Measurements from ENCODE around the gene ECE1.

ECE1 gene

DNA sequence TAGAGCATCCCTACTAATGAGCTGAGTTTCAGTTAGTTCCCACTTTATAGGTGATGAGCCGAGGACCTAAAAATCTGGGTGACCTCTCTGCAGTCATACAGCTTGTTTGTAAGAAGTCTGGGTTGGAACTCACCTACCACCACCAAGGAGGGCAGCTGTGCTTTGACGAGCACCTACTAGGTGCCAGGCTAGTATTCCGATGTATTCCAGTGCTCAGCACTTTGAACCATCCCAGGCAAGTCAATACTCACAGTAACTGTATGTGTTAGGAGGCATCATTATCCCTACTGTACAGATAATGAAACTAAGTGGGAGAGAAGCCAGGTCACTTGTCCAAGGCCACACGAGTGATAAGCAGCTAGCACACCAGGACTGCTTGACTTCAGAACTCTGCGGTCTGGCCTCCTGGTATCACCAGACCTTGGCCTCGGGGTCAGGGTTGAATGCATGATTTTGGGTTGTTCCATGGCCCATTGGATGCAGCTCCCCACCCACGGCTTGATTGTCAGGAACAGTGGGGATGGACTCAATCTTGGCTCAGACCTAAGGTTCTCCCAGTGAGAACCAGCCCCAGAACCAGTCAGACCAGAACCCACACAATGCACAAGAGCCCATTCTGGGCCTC, 20.7 kb downstream of the ECE1 start:
- DNase-seq (ENCODE audit: low read depth in 2 of 2): no peak

DNA sequence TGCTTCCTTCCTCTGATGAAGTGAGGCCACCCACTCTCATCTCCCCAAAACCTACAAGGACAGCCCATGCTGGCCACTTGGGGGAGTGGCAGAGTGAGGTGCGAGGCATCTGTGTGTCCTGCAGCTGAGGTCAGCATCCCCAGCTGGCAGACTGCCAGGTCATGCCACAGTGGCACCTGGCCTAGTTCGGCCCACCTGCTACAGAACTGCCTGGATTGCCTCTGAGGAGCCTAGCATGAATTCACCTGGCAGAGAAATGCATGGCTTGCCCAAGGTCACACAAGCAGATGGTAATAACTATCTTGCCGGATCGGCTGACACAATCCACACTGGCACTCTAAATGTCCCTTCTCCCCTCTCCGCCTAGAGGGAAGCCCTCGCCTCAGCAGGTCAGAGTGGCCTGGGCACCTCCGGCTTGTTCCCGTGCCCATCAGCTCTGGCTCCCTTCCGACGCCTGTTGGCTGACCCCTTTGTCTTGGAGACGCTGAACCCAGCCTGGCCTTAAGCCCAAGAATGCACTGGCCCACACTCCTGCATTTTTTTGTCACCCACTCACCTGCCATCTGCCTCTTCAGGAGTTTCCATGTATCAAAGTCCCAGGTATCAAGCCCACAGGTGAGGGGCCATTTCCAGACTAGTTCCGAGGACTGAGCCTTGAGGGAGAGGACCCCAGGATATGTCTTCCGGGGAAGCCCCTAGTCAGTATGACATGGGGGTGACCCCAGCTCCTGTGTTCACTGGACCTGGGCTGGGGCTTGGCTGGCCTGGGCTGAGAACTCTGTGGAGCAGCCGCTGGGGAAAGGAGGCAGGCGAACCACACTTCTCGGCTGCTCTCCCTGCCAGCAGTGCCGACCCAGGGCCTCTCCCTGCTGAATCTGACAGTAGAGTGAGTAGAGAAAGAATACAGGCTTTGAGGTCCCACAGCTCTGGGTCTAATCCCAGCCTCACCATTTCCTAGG, 21.7 kb downstream of the ECE1 start:
- DNase-seq (ENCODE audit: low read depth in 2 of 2): no peak

DNA sequence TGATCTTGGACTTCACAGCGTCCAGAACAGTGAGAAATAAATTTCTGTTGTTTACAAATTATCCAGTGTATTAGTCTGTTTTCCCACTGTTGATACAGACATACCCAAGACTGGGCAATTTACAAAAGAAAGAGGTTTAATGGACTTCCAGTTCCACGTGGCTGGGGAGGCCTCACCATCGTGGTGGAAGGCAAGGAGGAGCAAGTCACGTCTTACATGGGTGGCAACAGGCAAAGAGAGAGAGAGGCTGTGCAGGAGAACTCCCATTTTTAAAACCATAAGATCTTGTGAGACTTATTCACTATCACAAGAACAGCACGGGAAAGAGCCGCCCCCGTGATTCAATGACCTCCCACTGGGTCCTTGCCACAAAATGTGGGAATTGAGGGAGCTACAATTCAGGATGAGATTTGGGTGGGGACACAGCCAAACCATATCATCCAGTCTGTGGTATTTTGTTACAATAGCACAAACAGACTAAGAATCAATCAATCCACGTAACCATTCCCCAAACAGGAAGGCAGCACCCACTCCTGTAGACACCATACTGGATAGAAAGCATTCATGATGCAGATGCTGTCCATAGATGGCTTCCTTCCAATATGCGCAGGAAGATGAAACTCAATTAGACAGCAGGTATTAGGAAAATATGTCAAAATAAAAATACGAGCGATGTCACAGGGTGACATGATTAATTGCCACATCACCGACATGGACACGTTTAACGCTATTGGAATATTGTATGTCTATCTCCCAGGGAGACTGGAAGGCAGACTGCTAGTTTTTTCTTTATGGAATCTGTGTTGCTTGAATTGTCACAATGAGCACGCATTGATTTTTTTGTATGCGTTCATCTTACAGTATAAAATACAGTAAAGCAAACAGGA, 22.8 kb downstream of the ECE1 start:
- DNase-seq (ENCODE audit: low read depth in 2 of 2): no peak

DNA sequence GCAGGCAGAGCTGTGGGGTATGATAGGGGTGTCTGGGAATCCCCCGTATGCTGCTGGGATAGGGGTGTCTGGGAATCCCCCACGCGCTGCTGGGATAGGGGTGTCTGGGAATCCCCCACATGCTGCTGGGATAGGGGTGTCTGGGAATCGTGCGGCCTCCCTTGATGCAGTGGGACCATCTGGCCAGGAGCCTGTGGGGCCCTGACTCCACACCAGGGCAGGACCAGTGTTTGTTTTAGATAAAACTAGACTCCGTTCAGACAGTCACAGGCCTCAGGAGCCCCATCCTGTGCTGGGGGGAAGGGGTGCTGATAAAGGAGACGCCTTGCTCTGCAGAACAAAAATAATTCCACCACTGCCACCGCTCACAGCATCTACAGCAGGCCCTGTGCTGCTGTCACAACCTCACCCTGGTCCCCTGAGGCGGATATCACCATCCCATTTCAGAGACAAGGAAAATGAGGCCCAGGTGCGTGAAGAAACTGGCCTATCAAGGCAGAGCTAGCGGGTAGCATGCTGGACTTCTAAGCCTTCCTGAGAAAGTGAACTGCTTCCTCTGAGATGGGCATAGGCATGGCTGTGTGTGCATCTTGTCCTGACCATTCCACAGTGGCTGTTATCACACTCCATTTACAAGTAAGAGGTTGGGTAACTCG, 24.0 kb downstream of the ECE1 start:
- no peak for DNase-seq (ENCODE audit: low read depth in 2 of 2)

DNA sequence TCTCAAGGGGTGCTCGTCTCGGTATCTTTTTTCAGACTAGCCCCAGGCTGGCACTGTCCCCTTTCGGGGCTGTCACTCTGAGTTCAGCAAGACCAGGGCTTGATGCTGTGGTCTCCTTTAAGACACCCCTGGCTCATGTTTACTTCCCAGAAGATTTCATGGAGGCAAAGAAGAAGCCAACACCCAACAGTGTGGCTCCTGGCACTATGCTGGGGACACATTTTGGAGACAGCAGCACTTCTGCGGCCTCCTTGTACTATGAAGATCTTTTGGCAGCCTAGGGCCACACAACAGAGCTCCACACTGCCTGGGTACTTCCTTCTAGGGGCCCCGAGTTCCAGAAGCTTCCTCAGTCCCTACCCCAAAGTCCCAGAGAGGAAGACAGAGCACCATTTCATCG, 24.6 kb downstream of the ECE1 start:
- DNase-seq (ENCODE audit: low read depth in 2 of 2): no peak

DNA sequence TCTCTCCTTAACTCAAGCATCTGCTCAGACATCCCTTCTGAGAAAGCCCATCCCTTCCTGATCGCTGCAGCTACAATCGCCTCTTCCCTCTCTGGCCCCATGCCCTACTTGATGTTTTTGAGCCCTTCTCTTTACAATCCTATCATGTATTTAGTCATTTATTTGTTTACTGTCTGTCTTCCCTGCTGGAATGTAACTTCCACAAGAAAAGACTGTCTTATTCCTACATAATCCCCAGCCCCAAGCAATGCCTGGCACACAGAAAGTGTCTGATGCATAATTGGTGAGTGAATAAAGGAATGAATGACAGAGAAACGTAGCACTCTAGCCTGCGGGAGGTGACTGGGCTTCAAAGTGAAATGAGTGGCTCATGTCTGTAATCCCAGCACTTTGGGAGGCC, 25.4 kb downstream of the ECE1 start:
- DNase-seq (ENCODE audit: low read depth in 2 of 2): no peak

DNA sequence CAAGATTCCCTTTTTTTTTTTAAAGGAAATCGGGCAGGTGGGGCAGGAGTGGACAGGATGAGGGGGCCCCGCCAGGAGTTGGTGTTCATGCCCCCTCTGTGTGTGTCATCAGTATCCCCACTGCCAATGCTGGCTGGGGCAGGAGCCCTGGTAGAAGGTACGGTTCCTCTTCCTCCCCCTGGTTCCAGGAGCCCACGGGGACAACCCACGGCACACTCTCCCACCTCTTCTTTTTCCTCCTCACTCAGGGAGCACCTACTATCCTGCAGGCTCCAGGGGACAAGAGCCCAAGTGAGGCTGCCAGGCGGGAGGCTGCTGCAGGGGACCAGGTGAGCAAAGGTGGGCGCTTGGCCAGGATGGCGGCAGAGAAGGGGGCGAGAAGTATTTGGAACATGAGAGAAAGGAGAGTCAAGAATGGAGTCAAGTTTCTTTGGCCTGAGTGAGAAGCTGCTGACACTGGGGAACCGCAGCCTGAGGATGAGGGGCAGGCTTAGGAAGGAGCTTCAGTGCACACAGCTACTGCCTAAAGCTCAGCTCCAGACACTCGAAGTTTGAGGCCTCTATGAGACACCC, 26.5 kb downstream of the ECE1 start:
- no peak for DNase-seq (ENCODE audit: low read depth in 2 of 2)

DNA sequence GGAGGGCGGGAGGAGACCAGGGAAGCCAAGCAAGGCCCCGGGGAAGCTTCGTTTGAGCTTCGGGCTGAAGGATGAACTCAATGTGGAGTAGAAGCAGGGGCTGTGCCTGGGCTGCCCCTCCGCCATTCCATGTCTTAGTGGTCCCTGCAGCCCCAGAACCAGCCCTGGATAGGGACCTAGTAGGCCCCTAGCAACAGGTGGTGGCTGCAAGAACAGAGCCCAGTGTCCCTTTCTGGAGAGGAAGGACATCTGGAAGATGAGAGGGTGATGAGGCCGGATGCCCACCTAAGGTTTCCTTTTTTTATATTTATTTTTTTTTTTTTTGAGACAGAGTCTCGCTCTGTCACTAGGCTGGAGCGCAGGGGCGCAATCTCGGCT, 27.2 kb downstream of the ECE1 start:
- no peak for DNase-seq (ENCODE audit: low read depth in 2 of 2)

DNA sequence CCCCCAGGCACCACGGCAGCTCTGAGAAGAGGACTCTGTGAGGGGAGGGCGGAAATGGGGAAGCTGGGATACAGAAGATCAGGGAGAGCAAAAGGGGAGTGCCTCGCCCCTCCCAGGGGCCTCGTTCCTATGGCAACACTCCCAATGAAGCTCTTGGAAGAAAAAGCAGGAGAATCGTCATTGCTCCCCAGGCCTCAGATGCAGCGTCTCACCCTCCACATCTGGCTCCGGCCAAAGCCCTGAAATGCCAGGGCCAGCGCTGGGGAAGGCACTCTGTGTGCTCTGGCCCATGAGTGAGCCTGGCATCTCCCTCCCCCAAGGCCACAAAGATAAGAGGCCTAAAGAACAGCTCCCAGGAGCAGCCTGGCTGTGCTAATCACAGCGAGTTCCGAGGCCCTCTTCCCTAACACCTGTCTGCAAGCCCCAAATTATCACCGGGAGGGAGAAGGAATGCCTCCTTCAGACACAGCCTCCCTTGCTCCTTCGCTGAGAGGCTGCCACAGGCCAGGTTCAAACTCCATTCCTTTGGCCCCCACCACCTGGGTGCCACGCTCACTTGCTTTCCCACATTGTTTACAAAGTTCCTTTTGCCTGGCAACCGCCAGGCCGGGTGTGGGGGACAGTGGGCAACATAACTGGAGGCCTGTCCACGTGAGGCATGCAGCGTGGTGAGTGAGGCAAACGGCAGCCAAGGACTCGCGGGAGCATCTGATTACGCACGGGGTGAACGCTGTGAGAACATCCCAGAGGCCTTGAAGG, 27.8 kb downstream of the ECE1 start:
- no peak for DNase-seq (ENCODE audit: low read depth in 2 of 2)

DNA sequence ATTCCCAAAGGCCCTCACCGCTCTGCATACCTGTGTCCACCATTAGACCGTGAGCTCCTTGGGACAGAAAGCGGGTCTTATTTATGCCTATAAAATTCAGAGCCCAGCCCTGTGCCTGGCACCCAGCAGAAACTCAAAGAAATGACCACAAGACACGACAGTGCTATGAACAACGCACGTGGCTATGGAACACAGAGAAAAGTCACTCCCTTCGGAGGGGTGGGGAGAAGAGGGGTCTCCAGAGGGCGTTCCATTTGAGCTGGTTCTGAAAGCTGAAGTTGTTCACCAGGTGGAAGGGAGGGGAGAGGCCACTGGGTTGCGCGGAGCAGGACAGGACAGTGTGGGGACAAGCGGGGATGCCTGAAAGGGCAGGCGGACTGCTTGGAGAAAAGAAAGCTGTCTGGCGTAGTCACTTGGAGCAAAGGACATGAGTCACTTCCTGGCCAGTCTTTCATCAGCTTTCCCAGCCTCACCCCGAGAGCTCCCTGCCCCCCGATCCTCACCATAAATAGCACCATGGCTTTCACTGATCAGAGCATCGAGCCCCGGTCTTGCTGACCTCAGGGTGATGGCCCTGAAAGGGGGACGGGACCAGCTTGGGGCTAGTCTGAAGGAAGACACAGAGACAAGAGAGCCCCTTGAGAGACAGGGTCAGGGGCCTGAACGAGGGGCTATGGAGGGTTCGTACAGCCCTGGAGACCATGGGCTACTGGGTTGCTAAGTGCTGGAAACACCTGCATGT, 28.5 kb downstream of the ECE1 start:
- DNase-seq (ENCODE audit: low read depth in 2 of 2): no peak

DNA sequence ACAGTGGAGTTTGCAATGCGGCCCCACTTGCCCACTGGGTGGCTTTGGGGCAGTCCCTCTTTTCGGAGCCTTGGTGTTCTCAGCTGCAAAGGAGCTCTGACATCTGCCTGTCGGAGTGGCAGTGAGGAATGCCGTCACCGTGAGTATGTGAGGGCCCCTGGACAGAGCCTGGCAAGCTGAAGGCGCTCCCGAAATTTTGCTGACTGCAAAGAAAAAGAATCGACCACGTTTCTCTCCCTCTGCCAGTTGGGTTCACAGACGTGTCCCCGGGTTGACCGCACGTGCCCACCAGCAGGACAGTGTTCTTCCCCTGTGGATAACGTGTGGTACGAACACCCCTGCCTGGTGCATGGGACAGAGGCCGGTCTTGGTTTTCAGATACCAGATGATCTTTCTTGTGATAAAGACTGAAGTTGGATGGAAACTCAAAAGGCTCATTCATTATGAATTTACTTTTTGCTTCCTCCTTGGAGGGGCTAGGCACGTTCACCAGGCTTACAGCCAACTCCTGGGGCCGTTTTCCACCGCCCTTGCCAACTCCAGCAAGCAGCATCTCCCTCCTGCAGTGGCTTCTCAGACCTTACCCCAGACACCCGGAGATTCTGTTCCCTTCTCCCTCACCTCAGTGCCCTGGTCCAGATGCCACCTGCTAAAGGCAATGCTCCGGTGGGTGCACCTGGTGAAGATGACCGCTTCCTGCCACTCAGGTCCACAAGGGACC, 29.7 kb downstream of the ECE1 start:
- no peak for DNase-seq (ENCODE audit: low read depth in 2 of 2)

DNA sequence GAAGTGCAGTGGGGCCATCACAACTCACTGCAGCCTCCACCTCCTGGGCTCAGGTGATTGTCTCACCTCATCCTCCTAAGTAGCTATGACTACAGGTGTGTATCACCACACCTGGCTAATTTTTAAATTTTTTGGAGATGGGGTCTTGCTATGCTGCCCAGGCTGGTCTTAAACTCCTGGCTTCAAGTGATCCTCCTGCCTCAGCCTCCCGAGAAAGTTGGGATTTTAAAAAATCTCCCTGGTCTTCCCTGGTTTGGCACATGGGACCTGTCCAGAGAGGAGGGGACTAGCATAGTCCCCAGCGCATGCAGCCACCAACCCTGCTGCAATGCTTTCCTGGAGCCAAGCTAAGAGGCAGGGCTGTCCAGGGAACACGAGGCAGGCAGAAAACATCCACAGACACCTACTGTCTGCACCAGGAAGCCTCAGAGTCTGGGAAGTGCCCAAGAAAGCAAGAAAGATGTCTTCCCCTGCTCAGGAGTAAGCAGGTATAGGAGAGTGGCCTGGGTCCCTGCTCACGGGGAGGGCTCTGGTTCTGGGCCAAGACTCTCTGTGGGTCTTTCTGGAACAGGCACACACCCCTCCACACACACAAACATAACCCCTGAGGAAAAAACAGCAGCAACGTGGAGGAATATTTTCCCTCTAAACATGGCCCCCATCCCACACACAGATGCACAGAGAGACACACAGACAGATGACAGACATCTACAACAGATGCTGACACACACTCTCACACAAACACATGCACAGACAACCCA, 30.8 kb downstream of the ECE1 start:
- DNase-seq (ENCODE audit: low read depth in 2 of 2): no peak

DNA sequence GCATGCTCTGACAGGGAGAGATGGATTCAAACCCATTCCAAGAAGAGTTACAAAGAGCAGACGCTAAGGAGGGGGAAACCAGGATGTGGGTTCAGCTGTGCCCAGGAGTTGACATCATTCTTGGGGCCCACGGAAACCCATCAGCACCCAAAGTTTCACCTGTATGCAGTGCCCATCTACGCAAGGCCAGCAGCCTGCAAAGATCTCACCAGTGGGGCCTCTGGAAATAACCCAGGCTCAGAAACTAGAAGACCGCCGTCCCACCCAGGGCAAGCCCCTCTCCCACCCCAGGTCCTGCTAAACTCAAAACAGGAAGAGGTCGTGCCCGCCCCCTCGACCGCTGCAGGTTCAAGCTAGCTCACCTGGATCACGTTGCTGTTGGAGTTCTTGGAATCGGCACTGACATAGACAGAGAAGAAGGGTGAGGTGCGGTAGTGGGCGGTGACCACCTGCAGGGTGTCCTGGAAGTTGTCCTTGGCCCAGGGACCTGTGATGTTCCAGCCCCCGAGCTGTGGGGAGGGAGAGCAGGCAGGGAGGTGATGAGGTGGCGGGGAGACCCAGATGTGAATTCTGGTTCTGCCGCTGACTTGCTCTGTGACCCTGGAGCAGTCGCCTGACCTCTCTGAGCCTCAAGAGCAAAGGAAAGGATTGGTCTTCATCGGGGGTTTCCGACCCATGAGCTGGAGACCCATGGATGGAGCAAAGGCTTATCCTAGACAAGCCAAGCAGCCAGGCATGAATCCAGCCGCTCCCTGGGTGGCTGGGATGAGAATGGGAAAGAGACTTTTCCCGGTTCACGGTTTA, 31.7 kb downstream of the ECE1 start:
- DNase-seq (ENCODE audit: low read depth in 2 of 2): no peak

DNA sequence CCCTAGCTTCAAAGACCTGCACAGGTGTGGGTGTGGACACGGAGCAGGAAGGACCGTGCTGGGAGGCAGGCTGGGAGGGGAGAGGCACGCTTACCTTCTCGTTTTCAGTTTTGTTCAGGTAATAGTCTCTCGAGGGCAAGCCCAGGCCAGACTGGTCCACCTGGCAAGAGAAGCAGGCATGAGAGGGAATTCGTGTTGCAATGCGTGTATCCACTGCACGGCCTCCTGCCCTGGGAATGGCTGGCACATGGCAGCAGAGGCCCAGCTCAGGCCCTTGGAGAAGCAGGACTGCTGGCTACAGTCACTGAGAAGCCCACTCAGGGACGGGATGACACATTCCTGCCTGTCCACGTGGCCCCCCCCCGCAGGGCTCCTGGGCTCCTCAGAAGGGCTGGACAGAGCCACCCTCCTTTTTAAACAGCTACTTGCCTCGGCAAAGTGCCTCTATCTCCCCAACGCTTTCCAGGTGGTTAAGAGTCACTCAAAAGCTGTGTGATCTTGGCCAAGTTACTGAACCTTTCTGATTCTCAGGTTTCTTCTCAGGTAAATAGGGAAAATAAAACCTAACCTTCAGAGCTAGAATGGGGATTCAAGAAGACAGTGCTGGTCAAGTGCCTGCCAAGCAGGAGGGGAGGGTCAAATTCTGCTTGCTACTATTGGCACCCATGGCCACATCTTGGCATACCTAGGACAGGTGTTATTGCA, 32.7 kb downstream of the ECE1 start:
- no peak for DNase-seq (ENCODE audit: low read depth in 2 of 2)

DNA sequence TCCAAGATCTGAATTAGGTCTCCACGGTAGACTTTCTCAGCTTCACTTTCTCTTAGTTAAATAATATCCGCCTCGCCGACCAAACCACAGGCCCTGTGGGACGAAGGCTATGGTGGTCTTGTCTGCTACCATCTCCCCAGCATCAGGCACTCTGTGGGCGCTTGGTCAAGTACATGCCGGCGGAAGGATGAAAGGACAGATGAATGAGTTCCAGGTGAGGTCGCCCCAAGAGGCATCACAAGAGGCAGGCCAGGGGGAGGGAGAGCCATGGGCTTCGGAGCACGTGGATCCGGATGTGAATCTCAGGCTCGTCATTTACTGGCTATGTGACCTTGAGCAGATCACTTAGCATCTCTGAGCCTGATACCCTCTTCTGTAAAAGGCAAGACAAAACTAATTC, 33.5 kb downstream of the ECE1 start:
- no peak for DNase-seq (ENCODE audit: low read depth in 2 of 2)

DNA sequence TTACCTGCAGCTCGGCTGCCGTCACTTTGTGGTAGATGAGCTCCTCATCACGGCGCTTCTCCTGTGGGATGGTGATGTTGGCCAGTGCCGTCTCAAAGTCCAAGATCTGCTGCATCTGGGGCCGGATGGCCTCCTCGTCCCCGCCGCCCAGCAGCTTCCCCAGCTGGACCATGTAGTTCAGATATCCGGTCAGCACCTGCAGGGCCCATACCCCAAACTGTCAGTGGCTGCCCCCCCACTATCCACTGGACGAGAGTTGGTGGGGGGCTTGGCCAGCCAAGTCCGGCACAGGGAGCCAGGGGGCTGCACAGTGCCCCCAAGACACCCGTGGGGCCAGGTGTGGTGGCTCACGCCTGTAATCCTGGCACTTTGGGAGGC, 34.3 kb downstream of the ECE1 start:
- no peak for DNase-seq (ENCODE audit: low read depth in 2 of 2)

DNA sequence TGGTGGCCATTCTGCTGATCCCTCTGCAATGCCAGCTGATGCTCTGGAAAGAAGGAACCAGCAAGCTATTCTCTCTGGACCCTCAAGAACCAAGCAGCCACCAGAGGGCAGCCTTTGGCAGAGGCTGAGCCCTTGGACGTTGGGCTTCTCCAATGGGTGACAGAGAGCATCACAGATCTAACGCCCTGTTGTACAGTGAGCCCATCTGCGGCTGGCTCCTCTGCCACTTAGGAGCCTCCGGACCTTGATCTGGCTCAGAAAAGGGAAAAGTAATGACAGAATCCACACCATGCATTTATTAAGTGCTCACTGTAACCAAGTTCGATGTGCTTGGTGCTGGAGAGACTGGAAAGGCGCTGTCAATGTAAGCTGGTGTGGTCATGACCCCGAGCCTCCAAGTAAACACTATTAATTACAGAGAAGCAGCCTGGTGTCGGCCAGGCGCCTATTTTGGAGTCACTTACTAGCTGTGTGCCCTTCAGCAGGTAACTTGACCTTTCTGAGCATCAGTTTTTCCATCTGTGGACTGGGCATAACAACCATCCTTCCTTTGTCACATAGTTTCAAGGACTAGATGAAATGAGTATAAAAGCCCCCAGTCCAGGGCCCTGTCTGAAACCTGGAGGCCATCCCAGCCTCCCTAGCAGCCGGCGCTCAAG, 34.9 kb downstream of the ECE1 start:
- DNase-seq (ENCODE audit: low read depth in 2 of 2): peak; percentile 77 to 79
